GM19395 (cell line): ENCODE data around the gene INPP5A.

Experiments used
- ATAC-seq: cut with Tn5 transposase; IDR thresholded peaks from one replicate; pipeline ENCODE4 v1.9.1; 2021; ENCODE audit warnings: mild to moderate bottlenecking, moderate library complexity; ENCODE audit not compliant: unreplicated experiment

Gene INPP5A

DNA sequence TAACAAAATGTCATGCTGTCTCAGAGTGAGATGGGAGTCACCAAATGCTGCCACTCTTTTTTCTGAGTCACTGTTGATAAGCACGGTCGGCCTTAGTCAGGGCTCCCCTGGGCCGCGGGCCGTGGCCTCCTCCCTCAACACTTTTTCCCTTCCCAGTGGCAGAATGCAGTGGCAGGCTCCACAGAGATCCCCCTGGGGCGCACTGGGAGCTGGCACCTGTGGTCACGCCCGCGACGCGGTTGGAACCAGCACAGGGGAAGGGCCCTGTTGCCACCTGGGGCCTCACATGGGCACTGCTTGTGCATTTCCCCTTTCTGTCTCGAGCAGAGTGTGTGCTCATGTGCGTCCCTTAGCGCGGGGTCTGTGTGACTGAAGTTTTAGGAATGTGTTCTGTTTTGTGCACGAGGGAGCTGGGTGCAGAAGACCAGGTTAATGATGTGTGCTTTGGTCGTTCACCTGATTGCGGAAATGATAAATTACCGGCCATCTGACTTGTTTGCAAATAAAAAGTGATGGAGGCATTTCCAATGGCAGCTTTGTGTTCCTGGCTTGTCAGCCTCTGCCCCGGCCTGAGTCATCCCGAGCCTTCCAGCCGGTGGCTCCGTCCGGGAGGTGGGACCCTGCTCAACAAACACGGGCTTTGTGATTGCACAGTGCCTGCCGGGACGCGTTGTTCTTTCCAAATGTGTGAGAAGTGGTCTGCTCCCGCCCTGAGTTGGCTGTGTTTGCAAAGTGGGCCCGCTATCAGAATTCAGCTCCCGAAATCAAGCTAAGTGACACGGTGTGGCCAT, 147.7 kb downstream of the INPP5A start:
- ATAC-seq: no peak

DNA sequence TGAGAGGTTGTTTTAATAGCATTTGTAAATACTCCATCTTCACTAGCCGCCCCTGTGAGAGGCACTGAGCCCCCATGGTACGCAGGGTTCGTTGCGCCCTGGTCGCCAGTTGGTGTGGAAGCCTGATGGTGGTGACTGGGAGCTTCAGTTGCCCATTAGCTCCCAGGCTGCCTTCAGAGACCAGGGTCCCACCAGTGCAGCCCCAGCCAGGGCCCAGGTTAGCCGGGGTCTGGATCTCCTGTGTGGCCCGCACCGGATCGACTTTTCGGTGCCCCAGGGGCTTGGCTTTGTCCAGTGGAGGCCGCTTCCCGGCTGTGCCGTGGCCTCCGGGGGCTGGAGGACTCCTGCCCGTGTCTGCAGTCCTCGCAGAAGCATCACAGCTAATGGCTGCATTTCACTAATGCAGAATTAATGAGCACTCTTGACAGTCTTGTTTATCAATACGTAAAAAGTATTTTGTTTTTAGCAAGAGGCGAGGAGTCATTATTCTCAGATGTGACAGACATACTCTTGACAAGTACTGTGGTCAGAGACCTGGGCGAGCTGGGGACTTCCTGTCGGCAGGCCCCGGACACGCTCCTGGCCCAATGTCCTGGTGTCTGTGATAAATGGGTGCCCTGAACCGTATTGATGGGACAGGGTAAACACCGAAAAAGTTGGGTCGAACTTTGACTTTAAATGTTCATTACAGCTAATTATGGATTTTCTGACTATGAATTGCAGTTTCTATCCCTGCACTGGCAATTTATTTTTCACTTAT, 148.5 kb downstream of the INPP5A start:
- ATAC-seq: no peak

DNA sequence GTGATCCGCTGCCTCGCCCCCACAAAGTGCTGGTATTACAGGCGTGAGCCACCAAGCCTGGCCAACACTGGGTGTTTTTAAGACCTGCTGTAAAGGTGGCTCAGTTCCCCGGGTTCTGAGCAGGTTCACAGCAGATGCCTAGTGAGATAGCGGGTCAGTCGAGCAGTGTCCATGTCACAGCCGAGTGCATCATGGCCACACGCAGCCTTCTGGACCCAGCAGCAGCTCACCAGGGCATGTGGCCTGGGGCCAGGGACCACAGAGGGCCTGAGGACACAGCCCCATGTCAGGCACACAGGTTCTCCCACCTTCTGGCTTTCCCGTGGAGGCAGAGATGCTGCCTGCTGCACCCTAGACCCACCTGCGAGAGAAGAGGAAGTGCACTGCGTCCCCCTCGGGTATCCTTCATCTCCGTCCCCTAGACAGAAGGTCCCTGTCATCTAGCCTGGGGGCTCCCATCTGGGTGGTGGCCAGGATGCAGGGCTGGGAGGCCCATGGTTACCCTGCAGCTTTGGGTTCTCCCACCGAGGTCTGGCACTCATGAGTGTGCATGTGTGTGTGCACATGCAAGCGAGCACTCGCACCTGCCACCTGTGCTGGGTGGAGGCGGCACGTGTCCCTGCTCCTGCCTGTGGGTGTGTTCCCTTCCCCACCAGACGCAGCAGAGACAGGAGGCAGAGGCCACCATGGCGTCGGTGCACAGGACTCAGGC, 149.8 kb downstream of the INPP5A start:
- ATAC-seq: no peak

DNA sequence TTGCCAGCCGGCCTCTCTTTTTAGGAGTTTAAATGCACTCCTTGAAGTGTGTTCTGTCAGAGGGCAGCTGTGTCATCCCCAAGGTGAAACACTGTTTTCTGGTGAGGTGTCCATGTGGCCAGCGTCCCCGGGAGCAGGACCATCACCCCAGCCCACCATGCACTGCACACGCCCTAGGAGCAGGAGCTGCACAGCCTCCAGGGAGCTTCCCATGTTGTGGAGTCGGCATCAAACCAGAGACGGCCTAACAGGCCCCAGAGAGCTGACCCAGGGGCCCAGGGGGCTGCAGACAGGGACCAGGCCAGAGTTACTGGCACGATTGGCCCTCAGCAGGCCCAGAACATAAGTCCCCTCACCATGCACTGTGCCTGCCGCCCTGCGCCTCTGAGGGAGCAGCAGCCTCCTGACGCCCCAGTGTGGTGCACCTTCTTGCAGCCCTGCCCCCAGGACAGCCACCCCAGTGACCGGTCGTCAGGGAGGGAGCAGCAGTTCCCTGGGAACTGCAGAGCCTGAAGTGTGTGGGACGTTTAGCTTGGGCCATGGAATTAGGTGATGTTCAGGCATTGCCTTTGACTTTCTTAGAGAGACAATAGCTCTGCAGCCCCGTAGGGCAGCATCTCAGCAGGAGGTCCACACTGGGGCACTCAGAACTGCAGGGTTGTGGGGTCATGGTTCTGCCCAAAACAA, 150.4 kb downstream of the INPP5A start:
- no peak for ATAC-seq

DNA sequence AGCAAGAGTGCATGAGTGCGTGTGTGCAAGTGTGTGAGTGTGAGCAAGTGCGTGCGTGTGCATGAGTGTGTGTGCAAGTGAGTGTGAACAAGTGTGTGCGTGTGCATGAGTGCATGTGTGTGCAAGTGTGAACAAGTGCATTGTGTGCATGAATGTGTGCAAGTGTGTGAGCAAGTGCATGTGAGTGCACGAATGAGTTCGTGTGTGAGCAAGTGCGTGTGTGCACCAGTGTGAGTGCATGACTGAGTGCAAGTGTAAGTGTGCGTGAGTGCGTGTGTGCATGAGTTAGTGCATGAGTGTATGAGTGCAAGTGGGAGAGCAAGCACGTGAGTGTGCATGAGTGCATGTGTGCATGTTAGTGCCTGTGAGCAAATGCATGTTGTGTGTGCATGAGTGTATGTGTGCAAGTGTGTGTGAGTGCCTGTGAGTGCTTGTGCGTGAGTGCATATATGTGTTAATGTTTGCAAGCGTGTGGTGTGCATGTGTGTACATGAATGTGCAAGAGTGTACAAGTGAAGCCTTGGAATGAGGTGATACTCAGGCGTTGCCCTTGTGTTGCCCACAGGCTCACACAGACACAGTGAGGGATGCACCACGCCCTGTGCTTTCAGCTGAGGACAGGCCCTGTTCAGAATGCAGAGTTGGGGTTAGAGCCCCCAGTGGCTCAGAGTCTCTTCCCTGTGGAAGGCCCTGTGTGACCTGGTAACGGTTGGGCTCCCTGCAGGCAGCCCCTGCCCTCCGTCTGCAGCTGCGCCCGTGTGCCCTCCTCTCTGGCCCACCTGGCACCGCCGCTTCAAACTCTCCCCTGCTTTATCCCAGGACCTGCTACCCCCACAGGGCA, 151.2 kb downstream of the INPP5A start:
- no peak for ATAC-seq

DNA sequence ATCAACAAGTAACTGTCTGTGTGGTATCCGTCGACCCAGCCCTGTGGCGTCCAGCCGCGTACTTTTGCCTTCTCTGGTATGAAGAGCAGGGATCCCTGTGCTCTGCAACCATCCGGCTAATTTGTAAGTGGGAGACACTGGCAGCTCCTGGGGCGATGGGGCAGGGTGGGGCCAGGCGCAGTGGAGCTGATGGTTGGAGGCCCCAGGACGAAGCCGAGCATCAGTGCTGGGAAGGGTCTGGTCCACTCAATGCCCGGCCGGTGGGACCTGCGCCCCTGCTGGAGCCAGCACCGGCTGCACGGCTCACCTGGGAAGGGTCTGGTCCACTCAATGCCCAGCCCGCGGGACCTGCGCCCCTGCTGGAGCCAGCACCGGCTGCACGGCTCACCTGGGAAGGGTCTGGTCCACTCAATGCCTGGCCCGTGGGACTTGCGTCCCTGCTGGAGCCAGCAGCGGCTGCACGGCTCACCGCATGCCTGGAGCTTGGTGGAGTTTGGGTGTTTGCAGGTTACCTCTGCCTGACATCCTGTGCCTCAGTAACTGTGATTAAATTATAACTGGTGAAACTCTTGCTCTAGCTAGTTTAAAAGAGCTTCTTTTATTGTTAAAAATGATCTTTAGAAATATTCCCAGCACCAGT, 152.3 kb downstream of the INPP5A start:
- ATAC-seq: no peak

DNA sequence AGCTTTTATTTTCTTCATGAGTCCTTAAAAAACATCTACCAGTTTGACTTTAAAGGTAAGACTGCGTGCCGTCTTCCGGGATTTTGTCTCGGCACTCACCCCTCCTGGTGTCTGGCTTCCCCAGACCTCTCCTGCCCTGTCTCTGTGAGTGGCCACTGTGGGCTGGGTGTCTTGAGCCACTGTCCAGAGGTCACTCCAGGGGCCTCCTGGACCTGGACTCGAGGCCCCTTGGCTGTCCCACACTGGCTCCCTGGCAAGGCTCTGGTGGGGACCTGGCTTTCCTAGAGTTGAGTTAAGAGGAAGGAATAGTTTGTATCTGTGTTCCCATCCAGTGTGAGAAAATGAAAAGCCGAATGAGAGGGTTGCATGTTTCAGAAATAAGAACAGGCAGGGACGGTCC, 152.8 kb downstream of the INPP5A start:
- no peak for ATAC-seq

DNA sequence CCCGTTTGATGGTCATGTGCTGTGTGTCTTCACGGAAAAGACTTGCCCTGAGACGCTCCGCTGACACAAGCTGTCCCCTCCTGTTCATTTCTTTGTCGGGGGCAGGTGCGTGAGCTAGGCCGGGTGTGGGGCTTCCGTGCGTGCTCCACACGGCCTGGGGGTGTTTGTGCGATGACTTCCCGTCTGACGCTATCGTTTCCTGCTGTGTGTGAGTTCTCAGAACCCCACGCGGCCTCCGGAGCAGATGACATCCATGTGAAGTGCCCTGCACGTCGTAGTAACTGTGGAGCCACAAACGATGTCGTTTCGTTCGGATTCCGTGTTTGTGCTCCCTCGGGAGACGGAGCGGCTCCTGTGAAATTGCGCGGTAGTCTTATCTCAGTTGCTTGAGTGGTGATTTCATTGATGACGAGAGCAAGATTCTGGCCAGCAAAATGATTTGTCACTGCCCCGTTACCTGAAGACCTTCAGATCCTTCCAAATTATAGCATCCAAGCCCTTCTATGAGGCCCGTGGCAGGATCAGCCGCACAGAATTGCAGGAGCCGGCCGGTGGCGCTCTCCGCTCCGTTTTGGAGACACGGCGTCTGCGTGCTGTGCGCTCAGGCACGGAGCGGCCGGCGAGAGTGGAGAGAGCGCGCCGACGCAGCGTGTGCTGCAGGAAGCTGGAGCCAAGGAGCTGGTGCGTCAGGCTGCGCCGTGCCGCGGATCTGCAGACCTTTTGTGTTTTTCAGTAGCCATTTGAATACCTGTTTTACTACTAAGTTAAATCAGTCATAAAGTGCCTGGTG, 153.4 kb downstream of the INPP5A start:
- ATAC-seq: no peak

DNA sequence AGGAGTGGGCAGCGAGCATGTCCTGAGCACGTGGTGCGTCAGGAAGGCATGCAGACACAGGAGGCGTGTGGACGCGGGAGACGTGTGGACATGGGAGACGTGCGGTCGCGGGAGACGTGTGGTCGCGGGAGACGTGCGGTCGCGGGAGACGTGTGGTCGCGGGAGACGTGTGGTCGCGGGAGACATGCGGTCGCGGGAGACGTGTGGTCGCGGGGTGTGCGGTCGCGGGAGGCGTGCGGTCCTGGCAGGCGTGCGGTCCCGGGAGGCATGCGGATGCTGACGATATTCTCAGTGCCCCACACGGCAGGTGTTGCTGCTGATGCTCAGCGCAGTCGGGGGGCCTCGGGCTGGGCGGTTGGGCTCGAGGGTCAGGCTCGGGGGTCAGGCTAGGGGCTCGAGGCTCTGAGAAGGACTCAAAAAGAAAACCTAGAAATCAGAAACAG, 154.1 kb downstream of the INPP5A start:
- no peak for ATAC-seq

DNA sequence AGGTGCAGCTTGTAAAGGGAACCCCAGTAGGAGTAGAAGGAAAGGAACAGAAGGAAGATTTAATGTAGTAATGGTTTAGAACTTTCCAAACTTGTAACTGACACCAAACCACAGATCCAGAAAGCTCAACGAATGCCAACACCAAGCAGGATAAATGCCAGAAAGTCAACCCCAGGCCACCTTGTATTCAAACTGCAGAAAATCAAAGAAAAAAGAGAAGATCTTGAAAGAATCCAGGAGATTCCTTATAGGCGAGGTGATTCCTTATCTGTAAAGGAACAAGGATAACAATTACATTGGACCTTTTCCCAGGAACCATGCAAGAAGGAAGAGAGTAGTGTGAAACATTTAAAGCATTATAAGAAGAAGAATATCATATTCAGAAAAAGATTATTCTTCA, 154.7 kb downstream of the INPP5A start:
- no peak for ATAC-seq

DNA sequence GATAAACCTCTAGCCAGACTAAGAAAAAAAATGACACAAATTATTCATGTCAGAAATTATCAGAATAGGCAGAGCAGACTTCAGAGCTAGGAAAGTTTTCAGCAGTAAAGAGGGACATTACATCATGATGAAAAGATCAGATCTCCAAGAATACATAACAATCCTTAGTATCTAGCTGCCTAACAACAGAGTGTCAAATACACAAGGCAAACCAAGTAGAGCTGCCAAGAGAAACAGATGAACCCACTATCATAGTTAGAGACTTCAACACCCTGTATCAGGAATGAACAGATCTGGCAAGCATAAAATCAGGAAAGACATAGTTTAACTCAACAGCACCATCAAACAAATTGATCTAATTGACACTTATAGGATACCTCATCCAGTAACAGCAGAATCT, 156.1 kb downstream of the INPP5A start:
- no peak for ATAC-seq

DNA sequence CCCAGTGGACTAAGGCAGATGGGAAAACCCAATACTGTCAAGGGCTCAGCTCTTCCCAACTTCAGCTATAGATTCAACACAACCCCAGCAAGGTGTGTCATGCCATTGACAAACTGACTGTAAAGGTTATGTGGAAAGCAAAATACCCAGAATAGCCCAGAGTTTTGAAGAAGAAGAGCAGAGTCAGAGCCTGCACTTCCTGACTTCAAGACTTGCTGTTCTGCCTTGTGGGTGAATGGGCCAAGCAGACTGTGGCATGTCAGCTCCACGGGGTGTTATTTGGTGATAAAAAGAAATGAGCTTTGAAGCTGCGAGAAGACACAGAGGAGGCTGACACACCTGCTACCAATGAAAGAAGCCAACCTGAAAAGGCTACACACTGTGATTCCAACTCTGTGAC, 158.6 kb downstream of the INPP5A start:
- ATAC-seq: no peak

DNA sequence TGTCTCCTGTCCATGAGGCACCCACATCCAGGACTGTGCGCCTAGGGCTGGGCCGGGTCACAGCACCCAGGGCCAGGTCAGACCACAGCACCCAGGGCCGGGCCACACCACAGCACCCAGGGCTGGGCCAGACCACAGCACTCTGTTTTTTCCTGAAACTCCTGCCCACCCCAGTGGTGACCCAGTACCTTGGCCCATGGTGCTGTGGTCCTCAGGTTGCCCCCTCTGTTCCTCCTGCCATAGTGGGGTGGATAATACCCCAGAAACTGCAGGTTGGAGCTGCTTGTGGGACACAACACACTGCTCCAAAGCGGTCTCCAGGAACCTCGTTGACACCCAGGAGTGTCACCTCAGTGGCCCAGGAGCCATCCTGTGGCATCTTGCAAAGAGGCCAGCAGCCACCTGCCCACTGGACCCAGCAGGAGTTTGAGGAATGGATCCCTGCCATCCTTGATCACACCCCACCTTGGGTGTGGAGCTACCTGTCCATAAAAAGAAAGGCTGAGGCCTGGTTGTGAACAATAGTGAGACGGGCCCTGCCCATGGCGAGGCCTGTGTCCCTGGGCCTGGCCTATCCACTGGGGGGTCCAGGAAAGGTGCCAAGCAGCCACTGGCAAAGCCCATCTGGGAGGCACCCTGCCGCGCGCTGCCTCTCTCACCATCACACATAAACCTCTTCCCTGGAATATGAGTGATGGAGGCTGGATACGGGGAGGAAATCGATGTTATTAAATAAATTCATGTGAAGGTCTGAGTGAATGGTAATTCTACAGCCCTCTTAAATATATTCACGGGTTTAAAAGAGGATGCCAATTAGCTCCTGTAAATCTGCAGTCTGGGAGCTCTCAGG, 159.4 kb downstream of the INPP5A start:
- ATAC-seq: no peak

DNA sequence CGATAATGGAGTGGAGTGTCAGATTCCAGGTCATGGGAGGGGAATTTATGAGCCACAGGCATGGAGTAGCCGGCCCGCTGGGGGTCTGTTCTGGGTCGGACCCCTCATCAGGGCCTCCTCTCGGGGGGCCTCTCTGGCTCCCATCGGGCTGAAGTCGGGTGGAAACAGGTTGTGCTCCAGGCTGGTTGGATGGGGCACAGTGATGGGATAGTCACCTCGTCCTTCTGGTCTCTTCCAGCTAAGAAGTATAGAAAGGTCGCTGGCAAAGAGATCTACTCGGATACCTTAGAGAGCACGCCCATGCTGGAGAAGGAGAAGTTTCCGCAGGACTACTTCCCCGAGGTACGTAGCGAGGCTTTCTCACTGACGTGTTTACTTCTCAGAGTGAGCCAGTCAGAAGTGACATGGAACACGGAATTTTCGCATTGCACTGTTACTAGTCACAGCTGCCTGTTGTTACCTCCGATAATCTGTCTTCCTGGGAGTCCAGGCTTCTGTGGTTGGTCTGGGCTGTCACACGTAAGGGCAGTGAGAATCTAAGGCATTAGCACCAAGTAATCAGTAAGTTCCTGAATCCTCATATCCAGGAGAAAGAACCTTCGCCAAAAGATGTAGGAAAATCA, 160.1 kb downstream of the INPP5A start:
- ATAC-seq: no peak

DNA sequence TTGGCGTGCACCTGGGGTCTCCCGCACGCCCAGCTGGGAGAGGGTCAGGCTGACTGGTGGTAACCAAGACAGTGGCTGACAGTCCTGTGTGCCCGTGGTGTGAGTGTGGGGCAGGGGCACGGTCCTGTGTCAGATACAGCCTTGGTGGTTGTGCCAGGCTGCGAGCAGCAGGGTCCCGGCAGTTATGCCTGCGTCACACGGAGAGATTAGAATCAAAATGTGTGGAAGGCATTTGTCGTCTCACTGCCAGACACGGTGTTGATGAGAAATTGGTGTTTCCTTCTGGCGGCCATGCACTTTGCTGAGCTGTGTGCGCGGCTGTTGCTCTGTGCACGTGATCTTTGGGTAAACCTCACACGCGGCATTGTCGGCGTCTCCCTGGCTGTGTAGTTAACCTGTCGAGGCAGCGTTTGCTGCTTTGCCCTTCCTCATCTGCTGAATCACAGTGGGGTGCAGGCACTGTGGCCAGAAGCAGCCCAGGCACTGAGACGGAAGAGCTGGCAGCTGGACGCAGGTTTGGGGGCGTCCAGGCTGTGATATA, 160.7 kb downstream of the INPP5A start:
- no peak for ATAC-seq

DNA sequence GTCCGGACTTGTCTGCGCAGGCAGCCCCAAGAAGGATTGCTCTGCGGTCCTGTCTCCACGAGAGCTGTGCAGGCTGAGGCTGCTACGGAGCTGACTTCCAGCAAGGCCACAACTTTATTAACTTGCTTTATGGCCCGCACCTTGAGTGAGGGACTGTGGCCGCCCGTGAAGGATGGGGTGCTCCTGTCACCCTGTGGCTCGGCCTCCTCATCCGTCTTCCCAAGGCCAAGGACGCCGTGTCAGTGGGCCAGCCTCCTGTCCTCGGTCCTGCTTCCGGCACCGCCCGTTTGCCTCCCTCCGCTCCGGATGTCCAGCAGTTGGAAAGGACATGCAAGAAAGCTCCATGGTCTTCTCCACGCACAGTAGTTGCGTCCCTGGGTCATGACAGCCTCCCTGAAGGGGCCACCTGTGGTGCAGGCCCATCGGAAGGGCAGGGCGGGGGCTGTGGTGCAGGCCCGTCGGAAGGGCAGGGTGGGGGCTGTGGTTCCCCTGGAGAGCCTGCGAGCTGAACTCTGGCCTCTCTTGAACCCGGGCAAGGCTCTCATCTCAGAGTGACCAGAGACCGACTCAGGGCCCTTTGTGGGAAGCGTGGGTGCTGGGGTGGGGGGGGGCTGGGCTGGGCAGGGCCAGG, 161.3 kb downstream of the INPP5A start:
- ATAC-seq: no peak
